Measurements from ENCODE around the gene ZNF560. TPM values are rescaled to one million over a fixed set of nuclear protein-coding genes. Genes with fewer than 3 reads are reported as not detected.

Gene ZNF560
- total RNA-seq, 1 donor from 2014 or later: not detected

Other genes starting within 250 kb of the ZNF560 start
- not detected in 2 replicates for gene OR7E24, start 247.7 kb downstream of the ZNF560 start, total RNA-seq
- 6.4 and 7.7 TPM in 2 replicates for gene ZNF699, start 188.8 kb downstream of the ZNF560 start, total RNA-seq
- 24.1 and 28.0 TPM in 2 replicates for gene ZNF559, start 174.4 kb downstream of the ZNF560 start, total RNA-seq
- gene ZNF177, start 135.6 kb downstream of the ZNF560 start, total RNA-seq: 5.9 and 6.6 TPM in 2 replicates
- 24.8 and 25.1 TPM in 2 replicates for gene ZNF266, start 63.0 kb downstream of the ZNF560 start, total RNA-seq
- gene ZNF426, start 40.0 kb upstream of the ZNF560 start, total RNA-seq: 20.6 and 20.7 TPM in 2 replicates
- gene ZNF121, start 85.9 kb upstream of the ZNF560 start, total RNA-seq: 24.9 and 25.4 TPM in 2 replicates
- gene ZNF561, start 122.6 kb upstream of the ZNF560 start, total RNA-seq: 44.7 and 46.5 TPM in 2 replicates
- 15.1 and 15.6 TPM in 2 replicates for gene ZNF562, start 176.5 kb upstream of the ZNF560 start, total RNA-seq